SK-N-SH (cell line): ENCODE data around the gene PREB. TPM values are rescaled to one million over a fixed set of nuclear protein-coding genes. Genes with fewer than 3 reads are reported as not detected.

Source experiments
- CTCF ChIA-PET: fragments of 300-600, 350-600 bp; formaldehyde crosslinking; extraction: SDS; loops from one replicate; lab custom pipeline; 2021; lab: Yijun Ruan, JAX
- POLR2A ChIA-PET: fragments of 350-600 bp; sonication (Branson Sonifier 250); formaldehyde crosslinking; extraction: SDS; loops from one replicate; lab custom pipeline; 2020; ENCODE audit warnings: antibody characterized with exemption, inconsistent platforms; lab: Yijun Ruan, JAX
- DNase-seq: peaks from one replicate; pipeline ENCODE4 v3.0.0; 2012
- H2AFZ ChIP-seq: fragments of 200-600 bp; sonication (generic); 2 replicates; pipeline ENCODE4 v1.8.1; 2016; ENCODE audit warnings: antibody characterized with exemption, mild to moderate bottlenecking, low read depth
- H3F3A ChIP-seq: fragments of 200-600 bp; sonication (generic); replicated peaks from 2 replicates; pipeline ENCODE3; 2016; ENCODE audit warnings: antibody characterized with exemption, mild to moderate bottlenecking; ENCODE audit not compliant: insufficient read depth
- H3K27ac ChIP-seq, 2 experiments: fragments of 200-500 bp in 1 of 2; fragments of 200-600 bp in 1 of 2; sonication (Bioruptor generic) in 1 of 2; sonication (generic), shearing (Covaris generic) in 1 of 2; 2 replicates each; pipeline versions ENCODE4 v1.5.1 to v1.6.1; 2014 to 2016; ENCODE audit warnings: low read depth in 2 of 2, inconsistent platforms in 1 of 2, low read length in 1 of 2, mild to moderate bottlenecking in 1 of 2, mixed read lengths in 1 of 2
- H3K27me3 ChIP-seq: fragments of 200-600 bp; sonication (generic), shearing (Covaris generic); 2 replicates; pipeline ENCODE4 v1.6.1; 2016; ENCODE audit warnings: mixed run types; ENCODE audit not compliant: insufficient read depth
- H3K36me3 ChIP-seq, 2 experiments: fragments of 200-500 bp in 1 of 2; fragments of 200-600 bp in 1 of 2; sonication (Bioruptor generic) in 1 of 2; sonication (generic) in 1 of 2; replicated peaks in 1 of 2; 2 replicates each; pipeline versions ENCODE3 to v1.5.1; 2014 to 2016; ENCODE audit warnings: low read length in 1 of 2, mild to moderate bottlenecking in 1 of 2; ENCODE audit not compliant: insufficient read depth in 2 of 2, control insufficient read depth in 1 of 2
- H3K4me1 ChIP-seq, 2 experiments: fragments of 200-500 bp in 1 of 2; fragments of 200-600 bp in 1 of 2; sonication (Bioruptor generic) in 1 of 2; sonication (generic), shearing (Covaris generic) in 1 of 2; 2 replicates each; pipeline versions ENCODE4 v1.5.1 to v1.6.1; 2014 to 2016; ENCODE audit warnings: low read depth in 1 of 2, low read length in 1 of 2, mixed run types in 1 of 2; ENCODE audit not compliant: insufficient read depth in 2 of 2, control insufficient read depth in 1 of 2
- H3K4me2 ChIP-seq: fragments of 200-600 bp; sonication (generic), shearing (Covaris generic); 2 replicates; pipeline ENCODE4 v1.6.1; 2017; ENCODE audit warnings: mixed run types
- H3K4me3 ChIP-seq, 2 experiments: fragments of 200-500 bp in 1 of 2; fragments of 200-600 bp in 1 of 2; sonication (Bioruptor generic) in 1 of 2; sonication (generic), shearing (Covaris generic) in 1 of 2; 2 replicates each; pipeline versions ENCODE4 v1.5.1 to v1.8.1; 2014 to 2016; ENCODE audit warnings: low read depth in 2 of 2, inconsistent platforms in 1 of 2, low read length in 1 of 2, mild to moderate bottlenecking in 1 of 2, mixed read lengths in 1 of 2, moderate library complexity in 1 of 2
- H3K79me2 ChIP-seq: fragments of 200-600 bp; sonication (generic); 2 replicates; pipeline ENCODE4 v1.8.1; 2017; ENCODE audit warnings: mild to moderate bottlenecking; ENCODE audit not compliant: insufficient read depth
- H3K9ac ChIP-seq: fragments of 200-600 bp; sonication (generic); 2 replicates; pipeline ENCODE4 v1.6.1; 2017; ENCODE audit warnings: mixed run types
- H3K9me2 ChIP-seq: fragments of 200-600 bp; sonication (generic); 2 replicates; pipeline ENCODE4 v1.6.1; 2017; ENCODE audit warnings: mixed run types
- H3K9me3 ChIP-seq: fragments of 200-600 bp; sonication (generic); 2 replicates; pipeline ENCODE4 v1.6.1; 2017; ENCODE audit warnings: mixed run types, mild to moderate bottlenecking, moderate library complexity
- H4K20me1 ChIP-seq: fragments of 200-600 bp; sonication (generic); 2 replicates; pipeline ENCODE4 v1.6.1; 2017; ENCODE audit warnings: mild to moderate bottlenecking, mixed run types; ENCODE audit not compliant: insufficient read depth
- CHD2 ChIP-seq: fragments of 150-350 bp; IDR thresholded peaks from 2 replicates; pipeline ENCODE4 v1.6.1; 2018; ENCODE audit warnings: low read length; ENCODE audit not compliant: partially characterized antibody
- ELF1 ChIP-seq: IDR thresholded peaks from 2 replicates; pipeline ENCODE4 v1.4.0; 2012
- EP300 ChIP-seq, 2 experiments: IDR thresholded peaks; 2 replicates each; pipeline versions ENCODE4 v1.4.0 to v1.6.1; 2012; ENCODE audit warnings: borderline replicate concordance in 1 of 2, low read depth in 1 of 2, low read length in 1 of 2
- EZH2phosphoT487 ChIP-seq: fragments of 200-600 bp; sonication (generic); IDR thresholded peaks from 2 replicates; pipeline ENCODE4 v1.6.1; 2017; ENCODE audit warnings: low read depth, mixed run types, mild to moderate bottlenecking, antibody characterized with exemption, moderate library complexity, borderline replicate concordance
- FOSL2 ChIP-seq: IDR thresholded peaks from 2 replicates; pipeline ENCODE4 v1.4.0; 2012; ENCODE audit warnings: low read depth, mild to moderate bottlenecking, moderate library complexity, borderline replicate concordance
- FOXJ3 ChIP-seq: sonication (generic); formaldehyde crosslinking; IDR thresholded peaks from 2 replicates; pipeline ENCODE4 v1.5.1; 2020; ENCODE audit warnings: mild to moderate bottlenecking, missing genetic modification reagents
- FOXM1 ChIP-seq: IDR thresholded peaks from 2 replicates; pipeline ENCODE4 v1.4.0; 2012; ENCODE audit warnings: low read depth, mild to moderate bottlenecking
- JUND ChIP-seq: IDR thresholded peaks from 2 replicates; pipeline ENCODE4 v1.4.0; 2012
- MEF2A ChIP-seq: IDR thresholded peaks from 2 replicates; pipeline ENCODE4 v1.4.0; 2012; ENCODE audit warnings: low read depth, borderline replicate concordance
- MXI1 ChIP-seq: IDR thresholded peaks from 2 replicates; pipeline ENCODE4 v1.6.1; 2012; ENCODE audit warnings: mild to moderate bottlenecking, low read depth, low read length, improper control_type of control experiment
- NRF1 ChIP-seq: IDR thresholded peaks from 2 replicates; pipeline ENCODE4 v1.6.1; 2012; ENCODE audit warnings: low read depth, mild to moderate bottlenecking, low read length
- RAD21 ChIP-seq: IDR thresholded peaks from 2 replicates; pipeline ENCODE4 v1.6.1; 2012; ENCODE audit warnings: mild to moderate bottlenecking, low read length
- REST ChIP-seq: IDR thresholded peaks from 2 replicates; pipeline ENCODE4 v1.6.1; 2012; ENCODE audit warnings: mild to moderate bottlenecking, low read depth, low read length, moderate library complexity
- RFX5 ChIP-seq: IDR thresholded peaks from 2 replicates; pipeline ENCODE4 v1.6.1; 2012; ENCODE audit warnings: mild to moderate bottlenecking, improper control_type of control experiment, low read length
- RXRA ChIP-seq: IDR thresholded peaks from 2 replicates; pipeline ENCODE4 v1.4.0; 2012; ENCODE audit warnings: low read depth, mild to moderate bottlenecking, borderline replicate concordance
- SMC3 ChIP-seq: IDR thresholded peaks from 2 replicates; pipeline ENCODE4 v1.6.1; 2012; ENCODE audit warnings: low read depth, low read length, improper control_type of control experiment
- TAF1 ChIP-seq: IDR thresholded peaks from 2 replicates; pipeline ENCODE4 v1.6.1; 2012; ENCODE audit warnings: low read depth, mild to moderate bottlenecking, low read length, moderate library complexity, borderline replicate concordance
- TEAD4 ChIP-seq: IDR thresholded peaks from 2 replicates; pipeline ENCODE4 v1.4.0; 2012; ENCODE audit warnings: mild to moderate bottlenecking, borderline replicate concordance; ENCODE audit not compliant: insufficient read depth
- USF2 ChIP-seq: fragments of 150-350 bp; IDR thresholded peaks from 2 replicates; pipeline ENCODE4 v1.6.1; 2017; ENCODE audit warnings: antibody characterized with exemption, low read length, low read depth, borderline replicate concordance
- WGBS: methylation state at CpG from one replicate; pipeline ENCODE4 v1.1.6; 2017; ENCODE audit warnings: low lambda C conversion rate; 5-methylcytosine and 5-hydroxymethylcytosine counted together
- polyA plus RNA-seq, 3 experiments: library from polyadenylated mRNA; depleted of rRNA; stranded (reverse); fragments of >200 nt; gene quantifications; 2 replicates each; pipeline ENCODE4 v1.2.3, GENCODE V29; 2012
- TF ChIP-seq, protein P1 (sequence below): fragments of 150-350 bp; IDR thresholded peaks from 2 replicates; pipeline ENCODE4 v1.6.1; 2016; ENCODE audit warnings: mild to moderate bottlenecking, low read depth, low read length
- TF ChIP-seq, protein P2 (sequence below): IDR thresholded peaks from 2 replicates; pipeline ENCODE4; 2012
- TF ChIP-seq, protein P3 (sequence below): IDR thresholded peaks from 2 replicates; pipeline ENCODE4 v1.4.0; 2012; ENCODE audit warnings: low read depth

PREB gene
- polyA plus RNA-seq, 1 of the 3 experiments (the other 2 are of a cell fraction): 47.9 TPM

DNA sequence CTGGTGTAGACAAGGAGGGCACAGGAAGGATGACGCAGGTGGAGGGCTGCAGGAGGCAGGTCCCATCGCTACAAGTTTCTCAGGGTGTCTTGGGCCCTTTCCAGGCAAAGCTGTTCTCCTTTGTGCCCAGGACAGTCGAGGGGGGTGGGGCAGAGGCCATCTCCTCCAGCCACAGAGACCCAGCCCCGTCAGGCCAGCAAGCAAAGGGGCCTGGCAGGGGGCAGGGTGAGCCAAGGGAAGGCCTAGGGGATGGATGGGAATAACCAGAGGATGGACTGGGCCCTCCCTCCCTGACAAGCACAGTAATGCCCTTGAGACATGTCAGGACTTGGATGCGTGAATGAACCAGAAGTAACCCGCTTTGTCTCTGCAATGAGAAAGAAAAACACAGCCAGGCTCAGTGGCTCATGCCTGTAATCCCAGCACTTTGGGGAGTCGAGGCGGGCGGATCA, 20.7 kb upstream of the PREB start:
- Histone ChIP-seq H3F3A (no peaks in the 10 kb centered on the region), H3K4me3 (no peak overlapping the region), H3K9me3 (no peaks in the 10 kb centered on the region), H3K4me1 (no peaks in the 10 kb centered on the region), H3K36me3 (no peaks in the 10 kb centered on the region), H2AFZ (no peak overlapping the region), H3K79me2 (no peaks in the 10 kb centered on the region), H3K27me3 (no peaks in the 10 kb centered on the region), H3K27ac (no peak overlapping the region), H3K9me2 (no peaks in the 10 kb centered on the region), H3K9ac (no peak overlapping the region), H4K20me1 (no peaks in the 10 kb centered on the region), H3K4me2 (no peak overlapping the region)
- 67% methylated on average over 8 of the region's 9 CpGs for whole genome bisulfite sequencing
- no peak for DNase-seq
- TF ChIP-seq FOXM1: no peak
- TF ChIP-seq TEAD4: no peak
- TF ChIP-seq TAF1: no peak
- no peak for TF ChIP-seq MXI1
- TF ChIP-seq EZH2phosphoT487: no peak
- no peak for TF ChIP-seq RXRA
- TF ChIP-seq, protein P1, sequence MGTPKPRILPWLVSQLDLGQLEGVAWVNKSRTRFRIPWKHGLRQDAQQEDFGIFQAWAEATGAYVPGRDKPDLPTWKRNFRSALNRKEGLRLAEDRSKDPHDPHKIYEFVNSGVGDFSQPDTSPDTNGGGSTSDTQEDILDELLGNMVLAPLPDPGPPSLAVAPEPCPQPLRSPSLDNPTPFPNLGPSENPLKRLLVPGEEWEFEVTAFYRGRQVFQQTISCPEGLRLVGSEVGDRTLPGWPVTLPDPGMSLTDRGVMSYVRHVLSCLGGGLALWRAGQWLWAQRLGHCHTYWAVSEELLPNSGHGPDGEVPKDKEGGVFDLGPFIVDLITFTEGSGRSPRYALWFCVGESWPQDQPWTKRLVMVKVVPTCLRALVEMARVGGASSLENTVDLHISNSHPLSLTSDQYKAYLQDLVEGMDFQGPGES: no peak
- POLR2A ChIA-PET: no interaction called here
- CTCF ChIA-PET: interaction anchor here (0.6 to 7.4 kb wide), 7 partner anchors 10 to 109 kb away, joined by 3 to 56 read pairs (median 3); no protein-coding TSS in a partner anchor

DNA sequence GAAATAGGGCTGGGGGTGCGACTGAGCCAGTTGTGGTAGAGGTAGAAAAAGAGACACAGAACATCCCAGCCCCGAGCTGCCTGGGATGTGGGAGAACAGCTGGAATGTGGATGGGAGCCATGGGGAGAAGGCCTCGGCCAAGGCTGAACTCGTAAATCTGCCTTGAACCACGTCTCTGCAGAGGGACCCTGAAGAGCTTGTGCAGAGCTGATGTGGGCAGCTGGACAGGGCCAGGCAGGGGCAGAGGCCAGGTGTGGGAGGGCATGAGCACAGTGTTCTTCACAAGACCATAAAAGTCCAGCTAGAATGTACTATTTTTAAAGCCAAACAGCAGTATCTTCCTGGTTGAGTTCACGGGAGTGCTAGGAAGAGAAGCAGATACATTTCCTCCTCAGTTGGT, 20.1 kb upstream of the PREB start:
- peaks cover 2% of the 10 kb centered on the region; the same call in 1 of the 2 replicates for H3K27me3 ChIP-seq
- DNase-seq: no peak
- no peak overlapping the region for H3K27ac ChIP-seq
- WGBS: 67% methylated on average over 6 of the region's 6 CpGs
- no peak overlapping the region for H2AFZ ChIP-seq
- no peaks in the 10 kb centered on the region for H3K4me1 ChIP-seq
- H3K9me2 ChIP-seq: no peaks in the 10 kb centered on the region
- ChIA-PET POLR2A (no interaction called here), CTCF (interaction anchor here (1.0 to 7.4 kb wide), 7 partner anchors 9 to 125 kb away, joined by 3 to 56 read pairs (median 5); no protein-coding TSS in a partner anchor)
- H3K9me3 ChIP-seq: no peaks in the 10 kb centered on the region
- H4K20me1 ChIP-seq: no peaks in the 10 kb centered on the region
- H3K4me2 ChIP-seq: no peak overlapping the region
- H3K4me3 ChIP-seq: no peak overlapping the region
- H3K36me3 ChIP-seq: no peaks in the 10 kb centered on the region
- no peaks in the 10 kb centered on the region for H3K79me2 ChIP-seq
- H3K9ac ChIP-seq: no peak overlapping the region
- no peaks in the 10 kb centered on the region for H3F3A ChIP-seq
- TF ChIP-seq RFX5 (no peak), NRF1 (no peak), TAF1 (no peak), MEF2A (no peak), SMC3 (no peak), ELF1 (no peak), REST (no peak), FOXJ3 (CRISPR knock-in tag) (no peak), FOSL2 (no peak), FOXM1 (no peak), CHD2 (no peak), RAD21 (no peak), USF2 (no peak), MXI1 (no peak), EP300 (IDR thresholded peaks at IDR 0.05; ENCODE audit: borderline replicate concordance in 1 of 2, low read depth in 1 of 2, low read length in 1 of 2) (no peak), JUND (no peak)
- TF ChIP-seq, protein P2, sequence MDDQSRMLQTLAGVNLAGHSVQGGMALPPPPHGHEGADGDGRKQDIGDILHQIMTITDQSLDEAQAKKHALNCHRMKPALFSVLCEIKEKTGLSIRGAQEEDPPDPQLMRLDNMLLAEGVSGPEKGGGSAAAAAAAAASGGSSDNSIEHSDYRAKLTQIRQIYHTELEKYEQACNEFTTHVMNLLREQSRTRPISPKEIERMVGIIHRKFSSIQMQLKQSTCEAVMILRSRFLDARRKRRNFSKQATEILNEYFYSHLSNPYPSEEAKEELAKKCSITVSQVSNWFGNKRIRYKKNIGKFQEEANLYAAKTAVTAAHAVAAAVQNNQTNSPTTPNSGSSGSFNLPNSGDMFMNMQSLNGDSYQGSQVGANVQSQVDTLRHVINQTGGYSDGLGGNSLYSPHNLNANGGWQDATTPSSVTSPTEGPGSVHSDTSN: no peak
- TF ChIP-seq, protein P3, sequence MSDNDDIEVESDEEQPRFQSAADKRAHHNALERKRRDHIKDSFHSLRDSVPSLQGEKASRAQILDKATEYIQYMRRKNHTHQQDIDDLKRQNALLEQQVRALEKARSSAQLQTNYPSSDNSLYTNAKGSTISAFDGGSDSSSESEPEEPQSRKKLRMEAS: no peak
